BJ (cell line): ENCODE measurements around the gene LRRC75B. TPM values are rescaled to one million over a fixed set of nuclear protein-coding genes. Genes with fewer than 3 reads are reported as not detected.
"Not testable (repeated sequence)": the region's sequence is repeated elsewhere in the genome, so short reads cannot be mapped to it uniquely, and the experiment has no call there.

Source experiments
- CTCF ChIA-PET: fragments of 350-600 bp; formaldehyde crosslinking; extraction: SDS; loops from one replicate; lab custom pipeline; 2021; ENCODE audit warnings: antibody characterized with exemption, inconsistent platforms; lab: Yijun Ruan, JAX
- POLR2A ChIA-PET: fragments of 300-600 bp; sonication (Branson Sonifier 250); formaldehyde crosslinking; extraction: SDS; loops from one replicate; lab custom pipeline; 2021; ENCODE audit warnings: antibody characterized with exemption; lab: Charles Lee
- DNase-seq: peaks from one replicate; pipeline ENCODE4 v3.0.0-alpha.2; 2011; ENCODE audit warnings: low read depth
- H3K27me3 ChIP-seq: 2 replicates; pipeline ENCODE4 v1.6.0; 2011; ENCODE audit warnings: low read length; ENCODE audit not compliant: control insufficient read depth, insufficient read depth
- H3K36me3 ChIP-seq: 2 replicates; pipeline ENCODE4 v1.5.1; 2011; ENCODE audit warnings: low read length; ENCODE audit not compliant: control insufficient read depth, insufficient read depth
- H3K4me3 ChIP-seq: 2 replicates; pipeline ENCODE4 v1.5.1; 2011; ENCODE audit warnings: low read depth, mild to moderate bottlenecking, control low read depth, low read length
- CTCF ChIP-seq: IDR thresholded peaks from 2 replicates; pipeline ENCODE4 v1.5.1; 2011; ENCODE audit warnings: low read depth, mild to moderate bottlenecking, control low read depth, inconsistent platforms, low read length, moderate library complexity; ENCODE audit not compliant: insufficient read depth
- polyA plus RNA-seq: library from polyadenylated mRNA; depleted of rRNA; stranded (reverse); fragments of >200 nt; gene quantifications from 2 replicates; pipeline ENCODE4 v1.2.3, GENCODE V29; 2011

LRRC75B gene
- polyA plus RNA-seq, 1 experiment, result 6.5 TPM

DNA sequence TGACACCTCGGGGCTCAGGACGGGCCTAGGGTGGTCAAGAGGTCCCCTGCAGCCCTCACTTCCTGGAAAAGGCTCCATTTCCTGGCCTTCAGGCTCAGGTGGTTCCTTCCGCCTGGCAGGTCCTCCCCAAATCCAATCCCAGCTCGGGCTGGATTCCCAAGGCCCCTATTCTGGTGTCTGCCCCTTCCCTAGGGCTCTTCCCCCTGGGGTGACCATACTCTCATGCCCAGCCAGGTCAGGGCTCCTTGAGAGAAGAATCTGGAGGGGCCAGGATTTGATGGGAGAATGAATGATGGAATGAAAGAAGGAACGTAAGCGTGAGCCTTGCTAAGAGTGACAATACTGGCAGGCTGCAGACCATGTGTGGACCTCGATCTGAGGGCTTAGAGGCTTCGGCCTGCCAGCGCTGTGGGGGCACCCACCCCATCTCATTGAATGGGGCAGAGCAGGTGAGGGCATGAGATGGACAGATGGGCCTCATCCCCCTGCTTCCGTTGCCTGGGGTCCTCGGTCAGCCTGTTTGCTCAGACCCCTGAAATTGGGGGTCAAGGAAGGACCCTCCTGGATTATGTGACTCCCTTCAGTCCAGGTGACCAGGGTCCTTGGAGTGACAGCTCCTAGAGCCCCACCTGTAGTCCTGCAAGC is 9.4 kb upstream of the LRRC75B start:
- H3K36me3 ChIP-seq, H3K27me3 ChIP-seq, POLR2A ChIA-PET, H3K4me3 ChIP-seq, CTCF ChIA-PET, DNase-seq: not testable (repeated sequence)

GRCh38 chr22:24601217-24602104 is 8.6 kb upstream of the LRRC75B start:
- Histone ChIP-seq H3K27me3 (no peaks in the 10 kb centered on the region), H3K36me3 (no peaks in the 10 kb centered on the region), H3K4me3 (no peak overlapping the region)
- ChIA-PET POLR2A (no interaction called here), CTCF (no interaction called here)
- no peak for DNase-seq
- no peak for TF ChIP-seq CTCF

DNA sequence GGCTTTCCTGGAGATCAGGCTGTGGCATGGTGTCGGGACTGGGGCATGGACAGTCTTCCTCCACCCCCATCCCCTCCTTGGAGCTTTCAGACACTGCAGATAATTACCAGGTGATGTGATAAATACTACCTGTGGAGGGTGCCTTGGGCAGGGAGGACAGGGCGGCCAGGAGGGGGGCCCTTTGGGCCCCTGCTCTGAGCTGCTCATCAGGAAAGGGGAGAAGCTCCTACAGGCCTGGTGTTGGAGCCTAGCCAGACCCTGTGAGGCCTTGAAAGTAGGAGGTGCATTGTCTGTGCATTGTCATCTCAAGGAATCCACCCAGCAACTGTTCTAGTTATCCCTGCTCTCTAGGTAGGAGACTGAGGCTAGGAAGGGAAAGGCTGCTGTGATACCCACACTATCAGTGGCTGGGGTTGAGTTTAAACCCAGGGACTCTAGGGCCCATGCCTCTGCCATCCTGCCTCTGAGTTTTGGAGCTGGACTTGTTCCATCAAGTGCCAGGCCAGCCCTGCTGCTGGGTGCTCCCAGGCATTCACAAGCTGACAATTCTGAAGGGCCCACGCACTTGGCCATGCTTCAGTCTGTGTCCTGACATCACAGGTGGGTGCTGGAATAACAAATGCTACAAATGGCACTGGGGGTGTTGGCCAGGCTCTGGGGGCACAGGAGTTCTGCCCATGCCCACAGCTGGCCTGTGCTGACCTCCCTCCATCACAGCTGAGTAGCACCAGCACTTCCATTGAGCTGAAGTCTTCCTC is 7.3 kb upstream of the LRRC75B start:
- H3K27me3 ChIP-seq, CTCF ChIA-PET, H3K4me3 ChIP-seq, H3K36me3 ChIP-seq, POLR2A ChIA-PET, DNase-seq: not testable (repeated sequence)

- DNase-seq, result no peak
- Histone ChIP-seq H3K36me3 (no peaks in the 10 kb centered on the region), H3K27me3 (no peaks in the 10 kb centered on the region), H3K4me3 (no peak overlapping the region)
- POLR2A ChIA-PET, result no interaction called here
- CTCF ChIA-PET, result no interaction called here
- TF ChIP-seq CTCF, result no peak
Observed at GRCh38 chr22:24599514-24599913, 6.6 kb upstream of the LRRC75B start.

GRCh38 chr22:24597076-24597475 is 4.2 kb upstream of the LRRC75B start:
- H3K4me3 ChIP-seq, POLR2A ChIA-PET, DNase-seq, CTCF ChIA-PET, H3K27me3 ChIP-seq, H3K36me3 ChIP-seq: not testable (repeated sequence)

DNA sequence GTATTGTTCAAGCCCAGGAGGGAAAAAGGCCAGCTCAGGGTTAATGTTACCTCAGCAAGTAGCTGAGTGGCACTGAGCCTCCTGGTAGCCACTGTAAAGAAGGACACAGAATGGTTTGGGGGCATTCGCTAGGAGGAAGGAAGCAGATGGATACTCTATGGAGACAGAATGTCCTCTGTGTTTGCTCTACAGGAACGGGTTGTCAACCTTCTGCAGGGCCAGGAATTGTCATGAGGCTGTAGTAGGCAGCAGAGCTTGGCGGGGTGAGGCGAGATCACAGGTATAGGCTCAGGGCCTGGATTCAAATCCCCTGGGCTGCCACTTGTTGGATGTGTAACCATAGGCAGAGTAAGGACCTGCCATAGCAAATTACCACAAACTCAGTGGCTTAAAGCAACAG is 3.0 kb upstream of the LRRC75B start:
- no peak for TF ChIP-seq CTCF
- no peak for DNase-seq
- ChIA-PET CTCF (interaction anchor here (0.8 kb wide), 1 partner anchor 26 kb away, joined by 3 read pairs; no protein-coding TSS in a partner anchor), POLR2A (no interaction called here)
- no peaks in the 10 kb centered on the region for H3K27me3 ChIP-seq
- H3K36me3 ChIP-seq, result no peaks in the 10 kb centered on the region
- no peak overlapping the region for H3K4me3 ChIP-seq
